ENCODE measurements around the gene RIC1.
"Not testable (repeated sequence)": the region's sequence is repeated elsewhere in the genome, so short reads cannot be mapped to it uniquely, and the experiment has no call there.

RIC1 gene

GRCh38 chr9:5644501-5644900 lies 15.6 kb downstream of the RIC1 start:
- TF ChIP-seq CTCF (IDR thresholded peaks at IDR 0.05; ENCODE audit: extremely low read depth, missing control alignments): no peak
- DNase-seq (ENCODE audit: low spot score): no peak

GRCh38 chr9:5646116-5646515 lies 17.2 kb downstream of the RIC1 start:
- TF ChIP-seq CTCF (IDR thresholded peaks at IDR 0.05; ENCODE audit: extremely low read depth, missing control alignments): no peak
- no peak for DNase-seq (ENCODE audit: low spot score)

GRCh38 chr9:5650356-5651105 lies 21.6 kb downstream of the RIC1 start:
- DNase-seq (ENCODE audit: low spot score): no peak
- TF ChIP-seq CTCF (IDR thresholded peaks at IDR 0.05; ENCODE audit: extremely low read depth, missing control alignments): no peak

- no peak for DNase-seq (ENCODE audit: low spot score)
- no peak for TF ChIP-seq CTCF (IDR thresholded peaks at IDR 0.05; ENCODE audit: extremely low read depth, missing control alignments)
Measured at GRCh38 chr9:5651246-5651645, 22.3 kb downstream of the RIC1 start.

GRCh38 chr9:5652821-5653220 lies 23.9 kb downstream of the RIC1 start:
- DNase-seq (ENCODE audit: low spot score): no peak
- no peak for TF ChIP-seq CTCF (IDR thresholded peaks at IDR 0.05; ENCODE audit: extremely low read depth, missing control alignments)

GRCh38 chr9:5662804-5663203 lies 33.9 kb downstream of the RIC1 start:
- DNase-seq (ENCODE audit: low spot score): not testable (repeated sequence)

GRCh38 chr9:5665059-5665458 lies 36.2 kb downstream of the RIC1 start:
- DNase-seq (ENCODE audit: low spot score): no peak
- no peak for TF ChIP-seq CTCF (IDR thresholded peaks at IDR 0.05; ENCODE audit: extremely low read depth, missing control alignments)

GRCh38 chr9:5667391-5667790 lies 38.5 kb downstream of the RIC1 start:
- no peak for DNase-seq (ENCODE audit: low spot score)
- TF ChIP-seq CTCF (IDR thresholded peaks at IDR 0.05; ENCODE audit: extremely low read depth, missing control alignments): no peak

Data from GM20000 (cell line).